ENCODE results near the gene SMAD3.

GRCh38 chr15:67186226-67186649, 120.8 kb downstream of the SMAD3 start:
- TF ChIP-seq, protein P1, sequence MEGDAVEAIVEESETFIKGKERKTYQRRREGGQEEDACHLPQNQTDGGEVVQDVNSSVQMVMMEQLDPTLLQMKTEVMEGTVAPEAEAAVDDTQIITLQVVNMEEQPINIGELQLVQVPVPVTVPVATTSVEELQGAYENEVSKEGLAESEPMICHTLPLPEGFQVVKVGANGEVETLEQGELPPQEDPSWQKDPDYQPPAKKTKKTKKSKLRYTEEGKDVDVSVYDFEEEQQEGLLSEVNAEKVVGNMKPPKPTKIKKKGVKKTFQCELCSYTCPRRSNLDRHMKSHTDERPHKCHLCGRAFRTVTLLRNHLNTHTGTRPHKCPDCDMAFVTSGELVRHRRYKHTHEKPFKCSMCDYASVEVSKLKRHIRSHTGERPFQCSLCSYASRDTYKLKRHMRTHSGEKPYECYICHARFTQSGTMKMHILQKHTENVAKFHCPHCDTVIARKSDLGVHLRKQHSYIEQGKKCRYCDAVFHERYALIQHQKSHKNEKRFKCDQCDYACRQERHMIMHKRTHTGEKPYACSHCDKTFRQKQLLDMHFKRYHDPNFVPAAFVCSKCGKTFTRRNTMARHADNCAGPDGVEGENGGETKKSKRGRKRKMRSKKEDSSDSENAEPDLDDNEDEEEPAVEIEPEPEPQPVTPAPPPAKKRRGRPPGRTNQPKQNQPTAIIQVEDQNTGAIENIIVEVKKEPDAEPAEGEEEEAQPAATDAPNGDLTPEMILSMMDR (IDR thresholded peaks at IDR 0.05): no peak
- TF ChIP-seq EP300 (IDR thresholded peaks at IDR 0.05) (no peak), POLR2A (IDR thresholded peaks at IDR 0.05) (no peak), POLR2AphosphoS5 (IDR thresholded peaks at IDR 0.05) (no peak)

Measured in suprapubic skin (tissue), 4 donors.